GM13976 (cell line): ENCODE data around the gene NIF3L1.
A peak's percentile ranks its signal among the peaks of the same experiment; 100 is the strongest.
"Not testable (repeated sequence)": the region's sequence is repeated elsewhere in the genome, so short reads cannot be mapped to it uniquely, and the experiment has no call there.

Experiments used
- DNase-seq: peaks from one replicate; pipeline ENCODE4 v3.0.0; 2012; ENCODE audit warnings: low spot score
- in situ Hi-C: fragments of 300-500 bp; cut with MboI; formaldehyde crosslinking; loops from one replicate; pipeline ENCODE4 v1.12.0; 2022; ENCODE audit warnings: low sequenced_read_pairs, mixed read lengths, inconsistent platforms; ENCODE audit not compliant: unreplicated experiment
- TF ChIP-seq, protein P1 (sequence below): IDR thresholded peaks from 2 replicates; pipeline ENCODE4 v1.5.1; 2012; ENCODE audit warnings: borderline replicate concordance, mild to moderate bottlenecking; ENCODE audit not compliant: insufficient read depth; ENCODE audit errors: extremely low read depth, missing control alignments, control extremely low read depth

Gene NIF3L1

GRCh38 chr2:200873560-200873959 is 15.6 kb upstream of the NIF3L1 start:
- in situ Hi-C loops, result no loop called here
- no peak for DNase-seq
- TF ChIP-seq, protein P1, sequence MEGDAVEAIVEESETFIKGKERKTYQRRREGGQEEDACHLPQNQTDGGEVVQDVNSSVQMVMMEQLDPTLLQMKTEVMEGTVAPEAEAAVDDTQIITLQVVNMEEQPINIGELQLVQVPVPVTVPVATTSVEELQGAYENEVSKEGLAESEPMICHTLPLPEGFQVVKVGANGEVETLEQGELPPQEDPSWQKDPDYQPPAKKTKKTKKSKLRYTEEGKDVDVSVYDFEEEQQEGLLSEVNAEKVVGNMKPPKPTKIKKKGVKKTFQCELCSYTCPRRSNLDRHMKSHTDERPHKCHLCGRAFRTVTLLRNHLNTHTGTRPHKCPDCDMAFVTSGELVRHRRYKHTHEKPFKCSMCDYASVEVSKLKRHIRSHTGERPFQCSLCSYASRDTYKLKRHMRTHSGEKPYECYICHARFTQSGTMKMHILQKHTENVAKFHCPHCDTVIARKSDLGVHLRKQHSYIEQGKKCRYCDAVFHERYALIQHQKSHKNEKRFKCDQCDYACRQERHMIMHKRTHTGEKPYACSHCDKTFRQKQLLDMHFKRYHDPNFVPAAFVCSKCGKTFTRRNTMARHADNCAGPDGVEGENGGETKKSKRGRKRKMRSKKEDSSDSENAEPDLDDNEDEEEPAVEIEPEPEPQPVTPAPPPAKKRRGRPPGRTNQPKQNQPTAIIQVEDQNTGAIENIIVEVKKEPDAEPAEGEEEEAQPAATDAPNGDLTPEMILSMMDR, result no peak

DNA sequence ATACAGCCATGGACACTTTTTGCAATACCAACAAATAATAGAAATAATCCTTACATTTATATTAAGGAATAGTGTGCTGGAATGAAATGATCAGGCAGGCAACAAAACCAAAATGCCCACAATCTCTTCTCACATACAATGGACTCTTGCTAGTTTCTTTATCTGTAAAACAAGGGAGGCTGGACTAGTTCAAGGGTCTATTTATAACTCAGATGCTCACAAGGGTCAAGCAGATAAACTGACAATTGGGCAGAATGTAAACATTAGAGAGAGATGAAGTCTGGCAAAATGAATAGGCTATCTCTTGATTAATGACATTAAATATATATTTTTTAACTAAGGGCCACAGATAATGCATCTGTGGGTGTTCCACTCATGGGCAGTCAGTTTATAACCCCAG is 11.7 kb upstream of the NIF3L1 start:
- in situ Hi-C loops, result no loop called here
- no peak for DNase-seq
- TF ChIP-seq, protein P1, result no peak

GRCh38 chr2:200878289-200878880 is 10.8 kb upstream of the NIF3L1 start:
- no peak for DNase-seq
- TF ChIP-seq, protein P1, result no peak
- in situ Hi-C loops, result no loop called here

- DNase-seq, in situ Hi-C loops: not testable (repeated sequence)
Observed at GRCh38 chr2:200881715-200882249, 7.4 kb upstream of the NIF3L1 start.

DNA sequence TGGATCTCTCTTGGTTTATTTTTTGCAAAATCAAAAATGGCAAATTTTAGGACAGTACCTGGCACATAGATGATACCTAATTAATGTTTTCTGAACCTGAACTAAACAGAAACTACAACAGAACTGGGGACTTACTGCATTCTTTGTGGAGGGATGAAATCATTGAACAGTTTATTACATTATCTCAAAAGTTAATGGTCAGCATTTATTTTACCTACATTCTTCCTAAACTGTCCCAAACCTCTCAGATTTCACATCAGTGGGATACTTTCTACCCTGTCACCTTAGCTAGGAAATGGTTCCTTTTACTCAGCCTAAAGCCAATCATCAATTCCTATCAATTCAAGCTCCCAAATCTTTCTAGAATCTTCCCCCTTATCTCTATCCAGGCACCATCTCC is 10.3 kb downstream of the NIF3L1 start:
- TF ChIP-seq, protein P1, result no peak
- in situ Hi-C loops, result no loop called here
- DNase-seq, result no peak

DNA sequence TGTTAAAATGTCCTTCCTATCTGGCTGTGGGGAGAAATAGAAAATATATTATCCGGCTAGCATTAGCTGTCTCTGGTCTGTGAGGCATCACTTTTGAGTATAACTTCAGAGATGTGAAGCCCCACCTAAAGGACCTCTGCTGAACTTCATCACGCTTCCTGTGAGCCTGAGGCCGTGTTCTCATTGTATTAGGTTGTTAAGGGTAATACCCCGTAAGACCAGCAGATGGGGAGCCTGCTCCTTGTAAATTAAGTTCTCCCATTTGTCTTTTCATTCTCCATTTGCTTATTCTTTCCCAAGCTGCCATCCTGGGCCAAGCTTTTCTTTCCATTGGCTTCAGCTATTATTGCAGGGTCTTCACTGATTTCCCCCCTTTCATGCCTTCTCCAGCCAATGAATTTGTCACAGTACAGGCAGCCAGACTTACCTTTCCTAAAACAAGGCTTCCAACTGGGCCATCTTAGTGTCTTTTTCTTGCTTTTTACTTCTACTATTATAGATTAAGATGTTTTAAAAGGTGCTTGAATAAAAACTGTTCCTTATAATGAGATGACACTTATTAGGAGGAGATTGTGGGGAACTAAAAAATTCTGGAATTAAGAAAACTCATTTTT is 12.4 kb downstream of the NIF3L1 start:
- in situ Hi-C loops, result loop anchor here (10.0 kb wide), 2 partner anchors 163 to 283 kb away; partner anchors contain the start of gene CASP10
- peak; percentile 84 for DNase-seq
- TF ChIP-seq, protein P1, result peak; percentile 34

DNA sequence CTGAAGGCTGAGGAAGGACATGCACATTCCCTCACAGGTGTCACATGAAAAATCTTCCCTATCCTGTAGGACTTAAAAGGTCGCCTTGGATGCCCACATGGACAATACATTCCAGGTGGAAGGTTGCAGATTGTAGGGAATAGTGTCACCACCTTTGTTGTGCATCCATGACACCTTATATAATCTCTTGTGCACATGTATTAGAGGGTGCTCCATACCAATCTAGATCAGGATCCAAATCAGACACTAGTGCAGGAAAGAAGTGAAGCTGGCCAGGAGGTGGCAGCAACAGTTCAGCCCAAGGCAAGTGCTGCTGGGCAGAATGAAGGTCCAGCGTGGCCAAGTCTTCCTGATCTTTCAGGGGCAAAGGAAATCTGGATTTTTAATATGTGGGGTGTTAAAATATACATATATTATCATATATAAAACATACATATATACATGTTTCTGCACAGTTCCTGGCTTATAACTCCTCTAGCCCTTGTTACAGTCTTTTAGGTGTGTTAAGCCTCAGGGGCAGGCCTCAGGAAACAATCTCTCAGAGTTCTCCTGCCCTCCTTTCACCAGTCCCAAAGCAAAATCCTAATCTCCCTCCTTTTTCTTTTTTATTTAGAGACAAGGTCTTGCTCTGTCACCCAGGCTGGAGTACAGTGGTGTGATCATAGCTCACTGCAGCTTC is 16.6 kb downstream of the NIF3L1 start:
- in situ Hi-C loops, result loop anchor here (10.0 kb wide), 2 partner anchors 159 to 279 kb away; partner anchors contain the start of gene CASP10
- peak; percentile 68 for DNase-seq
- TF ChIP-seq, protein P1, result peak; percentile 91
